PC-3 (cell line): Measurements from ENCODE around the gene TNPO3. TPM values are rescaled to one million over a fixed set of nuclear protein-coding genes. Genes with fewer than 3 reads are reported as not detected.
A peak's percentile ranks its signal among the peaks of the same experiment; 100 is the strongest.

Experiments used
- ATAC-seq: fragments of 200-7000 bp; cut with Tn5 transposase; 2 replicates; pipeline ENCODE4 v1.9.1; 2020; ENCODE audit warnings: mild to moderate bottlenecking, moderate library complexity
- BruUV-seq: library from RNA; stranded (reverse); fragments of 400-500 nt; replicated peaks from 2 replicates; lab custom pipeline; 2021; lab: Mats Ljungman, UMichigan
- CTCF ChIA-PET: fragments of 300-600 bp; sonication (Branson Sonifier 250); formaldehyde crosslinking; loops from one replicate; lab custom pipeline; 2022; ENCODE audit warnings: antibody characterized with exemption; lab: Charles Lee
- POLR2A ChIA-PET: fragments of 300-600 bp; sonication (Branson Sonifier 250); formaldehyde crosslinking; loops from one replicate; lab custom pipeline; 2022; ENCODE audit warnings: antibody characterized with exemption; ENCODE audit not compliant: unreplicated experiment; lab: Charles Lee
- DNase-seq: peaks from one replicate; pipeline ENCODE4 v3.0.0-alpha.2; 2015
- H2AFZ ChIP-seq: fragments of 300-600 bp; sonication (generic); 2 replicates; pipeline ENCODE4 v1.6.0; 2016; ENCODE audit warnings: antibody characterized with exemption, low read length
- H3F3A ChIP-seq: fragments of 300-600 bp; sonication (generic); one replicate; pipeline ENCODE4 v1.6.0; 2017; ENCODE audit warnings: antibody characterized with exemption, low read length, control low read depth, mild to moderate bottlenecking; ENCODE audit not compliant: unreplicated experiment
- H3K27ac ChIP-seq: fragments of 300-600 bp; sonication (generic); 2 replicates; pipeline ENCODE4 v1.5.1; 2016; ENCODE audit warnings: mild to moderate bottlenecking, low read length
- H3K27me3 ChIP-seq: fragments of 300-600 bp; sonication (generic); 2 replicates; pipeline ENCODE4 v1.6.1; 2016; ENCODE audit warnings: low read length, mixed read lengths
- H3K36me3 ChIP-seq: fragments of 300-600 bp; sonication (generic); 2 replicates; pipeline ENCODE4 v1.6.1; 2016; ENCODE audit warnings: low read depth, mixed run types, low read length, mixed read lengths
- H3K4me1 ChIP-seq: fragments of 300-600 bp; sonication (generic); 2 replicates; pipeline ENCODE4 v1.5.1; 2016; ENCODE audit warnings: low read length; ENCODE audit not compliant: insufficient read depth
- H3K4me2 ChIP-seq: fragments of 300-600 bp; sonication (generic); 2 replicates; pipeline ENCODE4 v1.6.0; 2016; ENCODE audit warnings: low read length
- H3K4me3 ChIP-seq: fragments of 300-600 bp; sonication (generic); 2 replicates; pipeline ENCODE4 v1.5.1; 2016; ENCODE audit warnings: mild to moderate bottlenecking, low read length, mixed read lengths
- H3K79me2 ChIP-seq: fragments of 300-600 bp; sonication (generic); 2 replicates; pipeline ENCODE4 v1.6.1; 2017; ENCODE audit warnings: low read length, mixed read lengths
- H3K9ac ChIP-seq: fragments of 300-600 bp; sonication (generic); 2 replicates; pipeline ENCODE4 v1.6.0; 2016; ENCODE audit warnings: mild to moderate bottlenecking, low read length
- H3K9me2 ChIP-seq: fragments of 300-600 bp; sonication (generic); replicated peaks from 2 replicates; pipeline ENCODE4 v1.6.1; 2016; ENCODE audit warnings: mixed run types, low read length, mixed read lengths
- H3K9me3 ChIP-seq: fragments of 300-600 bp; sonication (generic); 2 replicates; pipeline ENCODE4 v1.6.1; 2016; ENCODE audit warnings: low read length, mixed read lengths
- H4K20me1 ChIP-seq: fragments of 300-600 bp; sonication (generic); 2 replicates; pipeline ENCODE4 v1.6.1; 2016; ENCODE audit warnings: low read length, mixed read lengths
- EZH2 ChIP-seq: fragments of 300-600 bp; sonication (generic); IDR thresholded peaks from one replicate; pipeline ENCODE4 v1.6.1; 2017; ENCODE audit warnings: antibody characterized with exemption, mild to moderate bottlenecking, low read length; ENCODE audit not compliant: unreplicated experiment
- EZH2phosphoT487 ChIP-seq: fragments of 300-600 bp; sonication (generic); IDR thresholded peaks from 2 replicates; pipeline ENCODE4 v1.6.1; 2018; ENCODE audit warnings: mild to moderate bottlenecking, antibody characterized with exemption, low read length, borderline replicate concordance
- intact Hi-C: fragments of 100-400 bp; cut with micrococcal nuclease; formaldehyde crosslinking; loops from 2 replicates; pipeline ENCODE4 v1.9.0; 2023
- total RNA-seq: library from RNA; depleted of rRNA; stranded (reverse); fragments of >200 nt; gene quantifications from 2 replicates; pipeline ENCODE4 v1.2.3, GENCODE V29; 2014
- TF ChIP-seq, protein P1 (sequence below): fragments of 300-600 bp; sonication (generic); conservative IDR thresholded peaks from 2 replicates; pipeline ENCODE4 v1.5.1; 2017; ENCODE audit warnings: antibody characterized with exemption, low read depth, mild to moderate bottlenecking, low read length

TNPO3 gene
- total RNA-seq, 1 experiment from 2014 or later, result 55.9 TPM

- ChIA-PET CTCF (interaction anchor here (1.4 kb wide), 1 partner anchor 73 kb away, joined by 4 read pairs; no protein-coding TSS in a partner anchor), POLR2A (no interaction called here)
- Histone ChIP-seq H3F3A (no peaks in the 10 kb centered on the region), H3K9me3 (no peaks in the 10 kb centered on the region), H3K4me1 (0 out of 2 replicates have a peak, but pooled peaks cover 3% of the 10 kb centered on the region), H3K27ac (no peak overlapping the region), H3K4me2 (no peak overlapping the region), H4K20me1 (no peaks in the 10 kb centered on the region), H3K27me3 (no peaks in the 10 kb centered on the region), H3K4me3 (no peak overlapping the region), H3K9me2 (no peaks in the 10 kb centered on the region), H2AFZ (no peak overlapping the region), H3K79me2 (no peaks in the 10 kb centered on the region), H3K9ac (no peak overlapping the region), H3K36me3 (no peaks in the 10 kb centered on the region)
- DNase-seq (no peak), ATAC-seq (peak; percentile 18; the same call in 1 of the 2 replicates)
- intact Hi-C loops, result loop anchor here (2.0 kb wide), 2 partner anchors 22 to 36 kb away; partner anchors contain the start of gene TNPO3
- BruUV-seq, result no TSS peak
- no peak for TF ChIP-seq EZH2
- TF ChIP-seq EZH2phosphoT487, result no peak
- TF ChIP-seq, protein P1, sequence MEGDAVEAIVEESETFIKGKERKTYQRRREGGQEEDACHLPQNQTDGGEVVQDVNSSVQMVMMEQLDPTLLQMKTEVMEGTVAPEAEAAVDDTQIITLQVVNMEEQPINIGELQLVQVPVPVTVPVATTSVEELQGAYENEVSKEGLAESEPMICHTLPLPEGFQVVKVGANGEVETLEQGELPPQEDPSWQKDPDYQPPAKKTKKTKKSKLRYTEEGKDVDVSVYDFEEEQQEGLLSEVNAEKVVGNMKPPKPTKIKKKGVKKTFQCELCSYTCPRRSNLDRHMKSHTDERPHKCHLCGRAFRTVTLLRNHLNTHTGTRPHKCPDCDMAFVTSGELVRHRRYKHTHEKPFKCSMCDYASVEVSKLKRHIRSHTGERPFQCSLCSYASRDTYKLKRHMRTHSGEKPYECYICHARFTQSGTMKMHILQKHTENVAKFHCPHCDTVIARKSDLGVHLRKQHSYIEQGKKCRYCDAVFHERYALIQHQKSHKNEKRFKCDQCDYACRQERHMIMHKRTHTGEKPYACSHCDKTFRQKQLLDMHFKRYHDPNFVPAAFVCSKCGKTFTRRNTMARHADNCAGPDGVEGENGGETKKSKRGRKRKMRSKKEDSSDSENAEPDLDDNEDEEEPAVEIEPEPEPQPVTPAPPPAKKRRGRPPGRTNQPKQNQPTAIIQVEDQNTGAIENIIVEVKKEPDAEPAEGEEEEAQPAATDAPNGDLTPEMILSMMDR, result no peak
Observed at GRCh38 chr7:129090300-129090907, 35.5 kb upstream of the TNPO3 start.

- no peak overlapping the region for H3K4me2 ChIP-seq
- H3K36me3 ChIP-seq, result no peaks in the 10 kb centered on the region
- H4K20me1 ChIP-seq, result no peaks in the 10 kb centered on the region
- intact Hi-C loops, result loop anchor here (1.0 to 2.0 kb wide), 3 partner anchors 21 to 35 kb away; partner anchors contain the start of gene TNPO3
- CTCF ChIA-PET, result interaction anchor here (0.6 kb wide), 1 partner anchor 39 kb away, joined by 3 read pairs; no protein-coding TSS in a partner anchor
- 0 out of 2 replicates have a peak, but pooled peaks cover 3% of the 10 kb centered on the region for H3K4me1 ChIP-seq
- H3K9me3 ChIP-seq, result no peaks in the 10 kb centered on the region
- H3F3A ChIP-seq, result no peaks in the 10 kb centered on the region
- no TSS peak for BruUV-seq
- TF ChIP-seq, protein P1, result no peak
- TF ChIP-seq EZH2phosphoT487 (no peak), EZH2 (no peak)
- H3K27ac ChIP-seq, result no peak overlapping the region
- no peaks in the 10 kb centered on the region for H3K79me2 ChIP-seq
- DNase-seq (no peak), ATAC-seq (no peak)
- H3K9ac ChIP-seq, result no peak overlapping the region
- no peaks in the 10 kb centered on the region for H3K27me3 ChIP-seq
- H3K4me3 ChIP-seq, result no peak overlapping the region
- H2AFZ ChIP-seq, result no peak overlapping the region
- no peaks in the 10 kb centered on the region for H3K9me2 ChIP-seq
- POLR2A ChIA-PET, result interaction anchor here (0.6 kb wide), 1 partner anchor 36 kb away, joined by 3 read pairs; no protein-coding TSS in a partner anchor
Observed at GRCh38 chr7:129089521-129090212, 34.8 kb upstream of the TNPO3 start.
